GM19025 (cell line): ENCODE measurements around the gene NDFIP1.

Experiments used
- ATAC-seq: cut with Tn5 transposase; IDR thresholded peaks from one replicate; pipeline ENCODE4 v1.9.1; 2021; ENCODE audit warnings: mild to moderate bottlenecking, low read depth, moderate library complexity; ENCODE audit not compliant: unreplicated experiment

The NDFIP1 gene

DNA sequence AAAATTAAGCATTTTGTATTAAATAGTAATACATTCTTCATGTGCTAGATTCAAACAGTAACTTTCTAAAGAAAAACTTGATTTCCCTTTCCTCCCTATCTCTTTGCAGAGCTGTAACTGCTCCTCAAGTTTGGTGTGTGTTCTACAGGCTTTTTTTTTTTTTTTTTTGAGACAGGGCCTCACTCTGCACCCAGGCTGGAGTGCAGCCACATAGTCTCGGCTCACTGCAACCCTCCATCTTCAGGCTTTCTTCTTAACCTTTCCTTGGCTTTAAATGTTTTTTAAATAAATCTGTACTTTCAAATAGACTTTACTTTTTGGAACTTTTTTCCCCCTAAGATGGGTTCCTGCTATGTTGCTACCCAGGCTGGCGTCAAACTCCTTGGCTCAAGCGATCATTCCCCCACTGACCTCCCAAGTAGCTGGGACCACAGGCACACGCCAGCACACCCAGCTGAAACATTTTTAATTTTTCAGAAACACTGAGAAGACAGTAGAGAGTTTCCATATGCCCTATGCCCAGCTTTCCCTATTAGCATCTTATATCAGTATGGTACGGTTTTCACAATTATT is 9.1 kb downstream of the NDFIP1 start:
- no peak for ATAC-seq

DNA sequence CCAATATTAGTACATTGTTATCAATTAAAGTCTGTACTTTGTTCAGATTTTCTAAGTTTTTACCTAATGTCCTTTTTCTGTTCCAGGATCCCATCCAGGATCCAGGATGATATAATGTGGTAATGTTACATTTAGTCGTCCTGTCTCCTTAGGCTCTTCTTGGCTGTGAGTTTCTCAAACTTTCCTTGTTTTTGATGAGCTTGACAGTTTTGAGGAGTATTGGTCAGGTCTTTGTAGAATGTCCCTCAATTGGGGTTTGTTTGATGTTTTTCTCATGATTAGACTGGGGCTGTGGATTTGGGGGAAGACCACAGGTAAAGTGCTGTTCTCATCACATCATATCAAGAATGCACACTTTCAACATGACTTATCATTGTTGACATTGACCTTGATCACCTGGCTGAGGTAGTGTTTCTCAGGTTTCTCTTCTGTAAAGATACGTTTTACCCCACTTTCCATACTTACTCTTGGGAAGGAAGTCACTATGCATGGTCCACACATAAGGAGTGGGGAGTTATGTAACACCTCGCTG is 9.6 kb downstream of the NDFIP1 start:
- ATAC-seq = no peak

DNA sequence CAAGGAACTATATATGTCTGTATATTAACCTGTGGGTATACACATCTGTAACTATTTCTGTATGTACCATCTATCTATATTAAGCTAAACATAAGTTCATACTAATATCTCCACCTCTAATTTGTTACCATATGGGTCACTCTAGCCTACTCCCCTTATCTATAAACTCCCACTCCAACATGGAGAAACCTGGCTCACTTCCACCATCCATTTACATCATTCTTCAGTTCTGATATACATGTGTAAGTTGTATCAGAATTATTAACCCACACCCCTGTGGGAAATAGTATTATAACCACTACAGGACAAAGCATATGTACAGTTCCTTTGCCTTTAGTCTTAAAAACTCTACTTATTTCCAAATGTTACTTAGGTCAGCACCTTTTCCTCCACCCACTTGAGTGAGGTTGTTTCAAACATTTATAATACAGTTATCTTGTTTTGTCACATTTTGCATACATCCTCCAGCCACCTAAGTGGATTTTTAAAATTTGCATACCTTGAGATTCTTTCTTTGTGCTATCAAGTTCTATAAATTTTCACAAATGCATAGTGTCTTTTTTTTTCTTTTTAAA is 10.6 kb downstream of the NDFIP1 start:
- no peak for ATAC-seq

DNA sequence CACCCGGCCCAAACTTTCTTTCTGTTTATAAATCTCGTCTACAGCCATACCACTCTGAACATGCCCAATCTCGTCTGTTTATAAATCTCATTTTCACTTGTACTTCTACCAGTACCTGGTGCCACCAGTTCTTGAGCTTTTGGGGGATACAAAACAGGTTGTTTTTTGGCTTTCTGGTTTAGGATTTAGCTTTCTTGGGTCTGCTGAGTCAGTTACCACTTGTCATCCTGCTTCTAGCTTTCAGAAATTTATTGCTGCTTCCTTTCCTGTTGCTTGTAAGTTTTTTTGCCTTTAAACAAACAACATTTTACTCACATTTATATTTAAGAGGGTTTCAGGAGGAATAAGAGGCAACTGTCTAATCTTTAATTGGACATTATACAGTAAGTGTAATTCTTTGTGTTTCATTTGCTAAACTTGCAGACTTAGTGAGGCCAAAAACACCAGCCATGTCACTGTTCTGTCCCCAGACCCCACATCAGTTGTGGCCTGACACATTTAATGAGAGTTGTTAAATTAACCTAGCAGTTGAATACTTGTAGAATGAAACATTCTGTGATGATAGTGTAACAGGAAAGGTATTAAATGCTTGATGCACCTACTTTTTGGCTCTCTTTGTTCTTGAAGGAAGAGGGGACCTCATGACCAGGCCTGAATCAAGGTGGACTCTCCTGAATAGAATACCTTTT is 11.8 kb downstream of the NDFIP1 start:
- no peak for ATAC-seq

DNA sequence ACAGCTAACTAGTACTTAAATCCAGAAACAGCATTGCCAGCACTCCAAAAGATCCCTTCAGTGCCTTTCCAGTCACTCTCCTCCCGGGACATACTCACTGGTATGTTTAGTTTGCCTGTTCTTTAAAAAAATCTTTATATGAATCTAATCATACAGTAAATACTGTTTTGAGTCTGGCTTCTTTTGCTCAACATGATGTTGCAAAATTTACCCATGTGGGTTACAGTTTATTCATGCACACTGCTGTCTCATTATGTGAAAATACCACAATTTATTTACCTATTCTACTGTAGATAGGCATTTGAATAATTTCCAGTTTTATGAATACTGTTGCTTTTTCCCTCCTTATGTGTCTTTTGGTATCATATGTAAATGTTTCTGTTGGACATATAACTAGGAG is 13.5 kb downstream of the NDFIP1 start:
- ATAC-seq = no peak

DNA sequence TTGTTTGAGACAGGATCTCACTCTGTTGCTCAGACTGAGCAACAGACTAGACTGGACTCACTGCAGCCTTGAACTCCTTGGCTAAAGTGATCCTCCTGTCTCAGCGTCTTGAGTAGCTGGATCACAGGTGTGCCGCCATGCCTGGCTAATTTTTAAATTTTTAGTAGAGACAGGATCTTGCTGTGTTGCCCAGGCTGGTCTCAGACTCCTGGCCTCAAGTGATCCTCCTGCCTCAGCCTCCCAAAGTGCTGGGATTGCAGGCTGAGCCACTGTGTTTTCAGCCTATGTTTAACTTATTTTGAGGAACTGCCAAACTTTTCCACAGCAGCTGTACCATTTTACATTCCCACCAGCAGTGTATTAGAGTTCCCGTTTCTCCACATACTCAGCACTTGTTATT is 16.8 kb downstream of the NDFIP1 start:
- no peak for ATAC-seq

DNA sequence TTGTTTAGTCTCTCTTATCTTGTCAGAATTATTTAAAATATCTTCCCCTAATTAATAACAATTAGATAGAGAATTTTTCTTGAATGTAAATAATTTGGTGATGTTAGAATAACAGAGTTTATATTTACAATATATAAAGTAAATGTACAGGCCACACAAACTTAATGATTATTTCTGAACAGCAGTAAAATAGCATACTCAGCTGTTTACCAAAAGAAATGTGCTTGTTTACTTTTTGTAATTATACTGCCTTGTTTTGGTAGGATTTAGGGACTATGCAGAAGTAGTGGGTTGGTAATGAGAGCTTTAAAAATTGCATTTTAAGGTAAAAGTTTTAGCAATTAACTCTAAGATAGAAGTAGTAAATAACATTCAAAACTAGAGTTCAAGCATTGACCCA is 17.4 kb downstream of the NDFIP1 start:
- ATAC-seq = no peak

DNA sequence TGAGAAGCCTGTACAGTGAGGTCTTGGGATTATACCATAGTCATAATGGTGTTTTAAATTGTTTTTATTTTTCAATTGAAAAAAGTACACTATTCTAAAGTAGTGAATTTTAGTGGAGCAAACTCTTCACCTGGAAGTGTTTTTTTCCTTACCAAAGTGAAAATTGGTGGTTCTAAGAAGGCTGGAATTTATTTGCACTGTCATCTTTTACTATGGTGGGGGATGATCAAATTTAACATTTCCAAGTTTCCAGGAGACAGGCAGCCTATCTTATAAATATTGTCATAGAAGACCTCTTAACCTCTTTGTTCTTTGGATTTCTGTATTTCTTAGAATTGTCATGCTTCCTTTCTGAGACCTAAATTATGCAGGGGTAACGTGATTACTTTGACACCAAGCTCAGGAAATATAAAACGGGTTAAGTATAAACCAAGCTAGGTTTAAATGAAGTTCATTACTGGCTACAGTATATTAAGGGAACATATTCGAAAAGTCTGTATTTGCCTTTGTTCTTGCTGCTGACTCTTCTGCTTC is 20.2 kb downstream of the NDFIP1 start:
- ATAC-seq = no peak

DNA sequence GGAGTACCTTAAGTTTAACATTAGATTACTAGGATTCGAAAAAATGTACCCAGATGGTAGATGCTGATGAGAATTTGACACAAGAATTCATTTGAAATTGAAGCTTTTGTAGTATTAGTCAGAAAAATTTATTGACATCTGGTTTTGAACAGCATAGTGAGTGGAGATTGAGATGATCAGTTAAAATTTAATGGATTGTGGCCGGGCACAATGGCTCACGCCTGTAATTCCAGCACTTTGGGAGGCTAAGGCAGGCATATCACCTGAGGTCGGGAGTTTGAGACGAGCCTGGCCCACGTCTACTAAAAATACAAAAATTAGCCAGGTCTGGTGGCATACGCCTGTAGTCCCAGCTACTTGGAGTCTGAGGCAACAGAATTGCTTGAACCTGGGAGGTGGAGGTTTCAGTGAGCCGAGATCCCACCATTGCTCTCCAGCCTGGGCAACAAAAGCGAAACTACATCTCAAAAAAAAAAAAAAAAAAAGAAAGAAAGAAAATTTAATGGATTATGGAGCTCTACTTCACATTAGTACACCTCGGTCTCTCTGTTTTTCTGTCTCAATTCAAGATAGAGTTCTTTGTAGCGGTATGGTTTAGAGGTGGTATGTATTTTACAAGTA is 21.0 kb downstream of the NDFIP1 start:
- no peak for ATAC-seq

DNA sequence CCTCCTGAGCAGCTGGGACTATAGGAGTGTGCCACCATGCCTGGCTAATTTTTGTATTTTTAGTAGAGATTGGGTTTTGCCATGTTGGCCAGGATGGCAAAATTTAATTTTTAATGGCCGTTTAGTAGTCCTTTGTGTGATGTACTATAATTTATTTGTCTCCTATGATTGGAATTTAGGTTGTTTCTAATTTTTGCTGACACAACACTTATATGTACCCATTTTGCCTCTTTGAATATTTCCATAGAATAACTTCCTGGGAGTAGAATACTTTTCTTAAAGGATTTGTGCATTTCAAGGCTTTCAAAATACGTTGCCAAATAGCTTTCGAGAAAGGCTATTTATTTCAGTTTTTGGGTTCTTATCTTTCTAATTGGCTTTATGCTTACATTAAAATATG is 22.8 kb downstream of the NDFIP1 start:
- no peak for ATAC-seq

DNA sequence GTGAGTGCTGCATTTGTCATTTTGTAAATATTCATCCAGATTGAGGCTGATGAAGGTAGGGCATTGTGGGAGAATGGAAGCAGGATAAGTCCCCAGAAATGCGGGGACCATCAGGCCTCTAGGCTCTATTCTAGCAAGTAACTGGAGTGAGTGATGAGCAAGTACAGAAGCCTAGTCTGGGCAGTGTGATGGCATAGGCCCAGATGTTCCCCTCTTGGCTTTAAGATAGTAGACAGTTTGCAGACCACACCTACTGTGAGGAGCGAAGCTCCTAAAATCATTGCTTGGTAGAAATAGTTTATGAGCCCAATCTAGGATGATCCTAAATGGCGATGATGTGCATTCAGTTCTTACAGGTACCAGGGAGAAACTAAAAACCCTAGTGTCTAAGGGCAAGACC is 24.3 kb downstream of the NDFIP1 start:
- ATAC-seq = no peak

DNA sequence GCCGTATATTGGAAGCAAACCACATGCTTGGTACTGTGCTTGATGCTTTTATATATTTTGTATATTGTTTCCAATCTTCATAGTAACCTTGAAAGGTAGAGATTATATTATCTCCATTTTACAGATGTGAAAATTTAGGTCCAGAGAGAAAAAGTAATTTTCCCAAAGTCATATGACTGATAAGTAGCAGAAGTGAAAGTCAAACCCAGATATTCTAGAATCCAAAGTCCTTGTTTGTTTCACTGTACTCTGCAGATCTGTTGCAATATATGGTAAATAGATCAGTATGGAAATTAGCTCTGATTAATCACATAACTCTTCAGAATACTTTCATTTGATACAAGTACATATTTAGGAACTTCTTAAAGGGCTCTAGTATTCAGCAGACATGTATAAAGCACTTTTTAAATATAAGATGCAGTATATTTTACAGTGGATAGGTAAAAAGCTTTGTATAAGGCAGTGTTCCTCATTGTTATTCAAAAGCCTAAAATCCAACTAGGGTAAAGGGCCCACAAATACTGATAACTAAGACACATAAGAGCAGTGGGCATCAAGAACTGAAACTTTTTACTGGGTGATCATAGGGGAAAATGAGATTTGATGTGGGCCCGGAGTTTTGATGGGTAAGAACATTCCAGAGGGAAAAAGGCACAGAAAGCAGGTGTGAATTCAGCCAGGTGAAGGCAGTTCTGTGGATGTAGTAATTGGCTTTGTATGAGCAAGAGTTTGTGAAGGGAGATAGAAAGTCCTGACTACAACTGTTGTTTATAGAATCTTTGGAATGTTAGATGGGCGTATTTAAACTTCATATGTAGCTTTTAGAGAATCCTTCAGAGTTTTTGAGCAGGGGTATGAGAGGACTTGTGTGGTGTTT is 25.0 kb downstream of the NDFIP1 start:
- ATAC-seq = no peak

DNA sequence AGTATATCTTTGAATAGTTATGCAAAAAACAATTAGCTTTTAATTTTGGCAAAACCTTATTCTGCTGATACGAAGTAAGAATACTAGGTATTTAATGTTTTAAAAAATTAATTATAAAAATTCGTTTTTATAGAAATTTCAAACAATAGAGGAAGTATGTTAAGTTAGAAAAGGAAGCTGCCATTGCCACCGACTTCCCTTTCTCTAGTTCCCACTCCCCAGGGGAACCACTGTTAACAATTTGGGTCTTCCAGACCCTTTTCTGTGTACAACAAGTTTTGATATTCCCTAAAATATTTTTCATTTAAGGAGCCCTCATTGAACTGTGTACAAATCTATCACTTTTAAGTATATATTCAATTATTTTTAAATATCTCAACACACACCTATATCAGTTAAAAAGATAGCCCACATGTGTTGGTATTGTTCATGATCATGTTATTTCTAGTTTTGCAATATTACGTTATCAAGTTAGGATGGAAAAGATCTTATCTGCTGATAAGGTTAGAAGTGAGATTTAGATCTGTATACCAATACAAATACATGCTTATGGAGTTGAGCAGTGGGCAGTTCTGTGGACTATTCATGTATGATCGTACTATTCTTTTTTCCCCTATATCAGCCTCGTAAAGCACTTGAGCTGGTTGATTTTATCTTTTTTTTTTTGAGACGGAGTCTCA is 25.9 kb downstream of the NDFIP1 start:
- no peak for ATAC-seq

DNA sequence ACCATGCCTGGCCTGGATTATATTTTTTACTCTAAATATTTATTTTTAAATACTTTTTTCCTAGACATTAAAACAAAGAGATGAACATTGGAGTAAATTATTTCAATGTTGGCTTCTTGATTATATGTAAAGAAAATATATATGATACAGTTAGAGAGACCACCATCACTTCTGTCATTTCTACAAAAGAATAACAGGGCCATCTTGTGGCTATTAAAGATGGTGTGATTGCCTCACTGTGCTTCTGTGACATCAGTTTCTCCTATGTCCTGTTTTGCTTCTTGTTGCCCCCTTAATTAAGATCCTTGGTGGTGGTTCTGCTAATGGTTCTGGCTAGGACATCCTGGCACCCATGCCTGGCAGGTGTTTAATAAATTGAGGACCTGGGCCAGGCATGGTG is 32.9 kb downstream of the NDFIP1 start:
- no peak for ATAC-seq

DNA sequence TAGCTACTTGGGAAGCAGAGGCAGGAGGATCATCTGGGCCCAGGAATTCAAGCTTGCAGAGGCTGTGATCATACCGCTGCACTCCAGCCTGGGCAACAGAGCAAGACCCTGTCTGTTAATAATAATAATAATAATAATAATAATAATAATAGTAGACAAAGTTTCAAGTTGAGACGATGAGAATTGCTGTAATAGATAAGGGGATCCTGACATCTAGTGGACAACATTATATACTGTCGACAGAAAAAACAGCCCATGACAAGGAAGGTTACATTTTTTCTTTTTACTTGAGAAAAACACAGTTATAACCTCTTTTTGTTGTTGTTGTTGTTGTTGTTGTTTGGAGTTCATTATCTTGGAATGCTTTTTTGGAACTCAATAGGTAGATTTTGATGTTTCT is 35.3 kb downstream of the NDFIP1 start:
- no peak for ATAC-seq

DNA sequence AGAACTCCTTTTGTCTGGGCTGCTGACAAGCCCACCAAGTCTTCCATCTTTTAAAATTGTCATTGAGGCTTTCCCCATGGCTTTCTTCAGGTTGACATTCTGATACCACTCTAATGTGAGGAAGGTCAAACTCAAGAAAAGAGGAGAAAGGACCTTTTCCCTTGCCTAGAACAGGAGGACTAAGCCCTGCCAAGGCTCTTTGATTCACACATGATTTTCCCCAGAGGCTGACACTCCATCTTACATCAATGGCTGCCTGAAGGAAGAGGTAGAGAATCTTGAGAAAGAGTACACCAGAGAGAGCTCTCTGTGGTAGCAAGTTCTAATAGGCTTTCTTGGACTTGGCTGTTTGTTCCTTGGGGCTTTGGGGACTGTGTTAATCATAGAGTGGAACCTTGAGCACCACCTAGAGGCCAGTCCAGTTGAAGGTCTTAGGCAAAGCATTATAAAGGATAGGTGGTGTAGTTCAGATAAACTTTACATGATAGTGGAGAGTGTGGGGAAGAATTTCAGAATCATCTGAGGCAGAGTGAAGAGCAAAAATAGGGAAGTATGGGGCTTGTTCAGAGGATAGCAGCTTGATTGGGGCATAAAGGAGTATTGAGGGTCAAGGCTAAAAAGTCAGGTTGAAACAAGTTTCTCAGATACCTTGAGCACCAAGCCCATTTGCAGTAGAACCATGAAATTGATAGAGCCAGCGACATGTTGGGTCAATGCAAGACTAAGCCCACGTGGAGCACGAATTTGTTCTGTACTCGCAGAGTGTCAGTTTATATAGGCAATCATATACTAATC is 36.7 kb downstream of the NDFIP1 start:
- ATAC-seq = no peak

DNA sequence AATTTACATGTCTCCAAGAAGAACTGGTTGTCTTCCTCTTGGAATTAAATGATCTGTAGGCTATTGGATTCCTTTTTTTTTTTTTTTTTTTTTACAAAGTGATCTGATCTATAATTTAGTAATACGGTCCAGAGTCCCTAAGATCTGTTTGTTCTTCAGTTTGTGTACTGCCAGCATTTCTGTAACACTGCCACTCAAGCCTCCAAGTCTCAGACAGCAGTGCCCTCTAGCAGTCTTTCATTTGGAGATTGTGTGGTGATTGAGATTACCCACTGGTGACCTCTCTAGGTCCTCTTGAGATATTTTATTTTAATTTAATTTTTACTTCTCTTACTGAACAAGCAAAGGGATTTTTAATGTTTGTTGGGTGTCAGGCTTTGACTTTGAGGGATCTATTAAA is 40.8 kb downstream of the NDFIP1 start:
- no peak for ATAC-seq

DNA sequence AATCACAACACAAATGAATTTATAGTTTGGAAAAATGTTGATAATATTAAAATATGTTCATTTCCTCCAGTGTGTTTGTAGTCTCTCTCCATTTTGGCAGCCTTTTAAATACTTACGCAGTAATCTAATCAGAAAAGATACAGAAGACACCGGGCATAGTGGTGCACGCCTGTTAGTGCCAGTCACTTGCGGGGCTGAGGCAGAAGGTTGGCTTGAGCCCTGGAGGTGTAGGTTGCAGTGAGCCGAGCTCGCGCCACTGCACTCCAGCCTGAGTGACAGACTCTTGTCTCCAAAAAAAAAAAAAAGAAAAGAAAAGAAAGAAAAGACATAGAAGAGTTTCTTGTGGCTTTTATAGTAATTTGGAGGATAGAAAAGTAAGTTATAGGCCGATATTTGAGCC is 41.9 kb downstream of the NDFIP1 start:
- ATAC-seq = no peak
